Body of pancreas (tissue), 4 donors: Measurements from ENCODE around the gene S100A13.

Source experiments
- POLR2A ChIP-seq, 3 donors: fragments of 450-650 bp; IDR thresholded peaks; one replicate each; pipeline ENCODE4 v1.6.1; 2016; ENCODE audit warnings: antibody characterized with exemption in 3 of 3, mild to moderate bottlenecking in 2 of 3
- TF ChIP-seq, protein P1 (sequence below), 7 experiments: fragments of 450-650 bp in 4 of 7; fragments of 200-600 bp in 3 of 7; sonication (generic) in 3 of 7; IDR thresholded peaks; one replicate each; pipeline ENCODE4 v1.5.1; 2016 to 2019; ENCODE audit warnings: antibody characterized with exemption in 7 of 7

DNA sequence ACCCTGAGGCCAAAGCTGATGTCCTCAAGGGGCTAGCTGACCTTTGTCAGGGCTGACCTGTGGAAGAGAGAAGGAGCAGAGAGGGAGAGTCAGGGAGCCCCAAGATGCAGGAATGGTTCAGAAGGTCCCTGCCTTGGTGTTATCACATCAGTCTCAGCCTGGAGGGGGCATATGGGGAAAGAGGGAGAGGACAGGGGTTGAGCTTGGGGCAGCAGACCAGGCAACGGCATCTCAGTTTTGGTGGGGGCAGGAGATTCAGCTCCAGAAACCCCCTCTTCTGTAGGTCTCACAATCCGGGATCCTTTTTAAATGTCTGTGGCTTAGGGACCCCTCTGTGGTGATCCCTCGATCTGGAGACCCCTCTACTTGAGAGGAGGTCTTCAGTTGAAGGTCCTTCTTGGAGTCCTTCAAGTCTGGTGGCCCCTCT, 815 bp downstream of the S100A13 start:
- TF ChIP-seq, protein P1, sequence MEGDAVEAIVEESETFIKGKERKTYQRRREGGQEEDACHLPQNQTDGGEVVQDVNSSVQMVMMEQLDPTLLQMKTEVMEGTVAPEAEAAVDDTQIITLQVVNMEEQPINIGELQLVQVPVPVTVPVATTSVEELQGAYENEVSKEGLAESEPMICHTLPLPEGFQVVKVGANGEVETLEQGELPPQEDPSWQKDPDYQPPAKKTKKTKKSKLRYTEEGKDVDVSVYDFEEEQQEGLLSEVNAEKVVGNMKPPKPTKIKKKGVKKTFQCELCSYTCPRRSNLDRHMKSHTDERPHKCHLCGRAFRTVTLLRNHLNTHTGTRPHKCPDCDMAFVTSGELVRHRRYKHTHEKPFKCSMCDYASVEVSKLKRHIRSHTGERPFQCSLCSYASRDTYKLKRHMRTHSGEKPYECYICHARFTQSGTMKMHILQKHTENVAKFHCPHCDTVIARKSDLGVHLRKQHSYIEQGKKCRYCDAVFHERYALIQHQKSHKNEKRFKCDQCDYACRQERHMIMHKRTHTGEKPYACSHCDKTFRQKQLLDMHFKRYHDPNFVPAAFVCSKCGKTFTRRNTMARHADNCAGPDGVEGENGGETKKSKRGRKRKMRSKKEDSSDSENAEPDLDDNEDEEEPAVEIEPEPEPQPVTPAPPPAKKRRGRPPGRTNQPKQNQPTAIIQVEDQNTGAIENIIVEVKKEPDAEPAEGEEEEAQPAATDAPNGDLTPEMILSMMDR (IDR thresholded peaks at IDR 0.05) = no peak
- TF ChIP-seq POLR2A (IDR thresholded peaks at IDR 0.05) = no peak
